Liver (tissue), 3 donors: ENCODE data around the gene SIGLEC10.

ENCODE experiments used
- CTCF ChIP-seq: fragments of 150-350 bp; IDR thresholded peaks from 2 replicates; pipeline ENCODE4 v1.5.1; 2017; ENCODE audit warnings: improper control_type of control experiment, low read depth, low read length; ENCODE audit not compliant: missing input control
- GABPA ChIP-seq, 2 donors: IDR thresholded peaks in 1 of 2; conservative IDR thresholded peaks in 1 of 2; 2 replicates each; pipeline ENCODE4 v1.6.1; 2016; ENCODE audit warnings: antibody characterized with exemption in 2 of 2, mild to moderate bottlenecking in 1 of 2, moderate library complexity in 1 of 2
- JUND ChIP-seq, 2 donors: IDR thresholded peaks; 2 replicates each; pipeline ENCODE4 v1.6.1; 2016; ENCODE audit warnings: antibody characterized with exemption in 2 of 2
- REST ChIP-seq: IDR thresholded peaks from 2 replicates; pipeline ENCODE4 v1.6.1; 2016; ENCODE audit warnings: antibody characterized with exemption, mild to moderate bottlenecking
- SP1 ChIP-seq: IDR thresholded peaks from 2 replicates; pipeline ENCODE4 v1.6.1; 2018; ENCODE audit warnings: antibody characterized with exemption, mild to moderate bottlenecking
- YY1 ChIP-seq: IDR thresholded peaks from 2 replicates; pipeline ENCODE4 v1.6.1; 2016; ENCODE audit warnings: antibody characterized with exemption, mild to moderate bottlenecking
- donor health status: healthy.
- donor health status: healthy.

DNA sequence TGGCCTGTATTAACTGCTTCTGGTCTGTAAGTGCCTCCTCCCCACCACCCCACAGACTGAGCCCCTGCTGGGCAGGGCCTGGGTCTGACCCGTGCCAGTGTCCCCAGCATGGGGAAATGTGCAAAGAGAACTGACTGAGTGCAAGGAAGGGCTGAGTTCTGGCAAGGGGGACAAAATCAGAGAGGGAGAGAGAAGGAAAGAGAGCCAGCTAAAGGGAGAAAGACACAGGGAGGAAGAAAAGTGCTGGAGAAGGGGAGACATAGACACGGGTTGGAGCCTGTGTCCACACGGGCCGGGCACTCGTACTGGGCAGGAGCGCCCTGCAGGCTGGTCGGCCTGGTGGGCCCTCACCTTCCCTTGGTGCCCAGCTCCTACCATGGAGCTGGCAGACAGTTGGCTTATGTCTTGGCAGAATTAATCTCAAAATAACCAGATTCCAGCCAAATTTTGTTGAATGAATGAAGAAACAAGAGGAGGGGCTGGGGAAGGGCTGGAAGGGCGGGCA, 46.2 kb downstream of the SIGLEC10 start:
- TF ChIP-seq CTCF (no peak), GABPA (IDR thresholded peaks at IDR 0.05 in 1 of 2, conservative IDR thresholded peaks at IDR 0.05 in 1 of 2) (no peak), JUND (IDR thresholded peaks at IDR 0.05) (no peak), SP1 (no peak), YY1 (no peak), REST (no peak)
